Activated CD8-positive, alpha-beta memory T cell treated with anti-CD3 and anti-CD28 coated beads for 4 hours (primary cell): ENCODE data around the gene SPAG6.
A peak's percentile ranks its signal among the peaks of the same experiment; 100 is the strongest.
"Not testable (repeated sequence)": the region's sequence is repeated elsewhere in the genome, so short reads cannot be mapped to it uniquely, and the experiment has no call there.

Source experiments
- DNase-seq, 2 donors: peaks; one replicate each; pipeline ENCODE4 v3.0.0-alpha.2; 2020; ENCODE audit warnings: low read depth in 2 of 2

The SPAG6 gene

DNA sequence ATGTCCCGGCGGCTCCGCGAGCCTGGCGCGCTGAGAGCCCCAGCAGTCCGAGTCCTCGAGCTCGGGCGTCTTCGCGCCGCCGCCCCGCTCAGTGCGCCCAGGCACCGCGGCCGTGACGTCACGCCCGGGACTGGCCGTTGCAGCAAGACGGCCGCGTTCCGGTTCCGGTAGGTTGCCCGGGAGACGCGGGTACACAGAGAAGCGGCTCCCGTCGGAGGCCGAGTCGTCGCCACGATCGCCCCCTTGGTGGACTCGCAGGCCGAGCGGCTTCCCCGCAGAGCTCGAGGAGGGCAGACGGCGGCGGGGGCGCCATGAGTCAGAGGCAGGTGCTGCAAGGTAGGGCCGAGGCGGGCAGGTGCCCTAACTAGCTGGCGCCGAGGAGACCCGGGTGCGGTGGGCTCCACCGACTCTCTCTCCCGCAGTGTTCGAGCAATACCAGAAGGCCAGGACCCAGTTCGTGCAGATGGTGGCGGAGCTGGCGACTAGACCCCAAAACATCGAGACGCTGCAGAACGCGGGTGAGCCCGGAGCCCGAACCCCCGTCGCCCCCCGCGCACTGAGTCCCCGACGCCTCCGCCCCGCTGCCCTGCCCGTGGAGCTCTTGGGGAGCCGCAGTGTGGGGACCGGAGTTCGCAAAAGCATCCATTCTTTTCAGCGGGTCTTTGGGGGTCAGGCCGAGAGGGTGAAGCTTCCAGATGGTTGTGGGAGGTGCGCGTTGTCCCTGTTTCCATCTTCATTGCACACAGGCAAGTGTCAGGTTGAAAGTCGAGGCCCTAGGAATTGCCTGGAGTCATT lies at the start of gene SPAG6:
TSS of gene SPAG6 (plus strand) at position 196 of the 795 bp plus-strand sequence. CDS start at position 312, 116 bp downstream.
- DNase-seq: no peak

DNA sequence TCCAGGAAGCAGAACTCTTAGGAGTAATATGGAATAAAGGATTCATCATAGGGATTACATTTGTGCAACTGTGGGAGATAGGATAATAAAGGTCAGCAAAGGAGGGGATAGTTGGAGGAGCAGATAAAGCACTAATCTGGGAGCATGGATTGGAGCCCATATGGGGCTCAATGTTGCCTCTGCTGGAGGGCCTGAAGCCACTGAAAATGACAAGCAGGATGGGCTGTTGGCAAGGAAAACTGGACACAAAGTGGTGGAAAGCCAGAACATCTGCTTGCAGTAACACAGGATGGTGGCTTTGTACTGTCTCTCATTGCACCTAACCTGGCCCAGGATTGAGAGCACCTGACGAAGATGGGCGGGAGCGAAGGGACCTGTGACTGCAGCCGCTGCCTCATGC lies 44.1 kb upstream of the SPAG6 start:
- DNase-seq: no peak

DNA sequence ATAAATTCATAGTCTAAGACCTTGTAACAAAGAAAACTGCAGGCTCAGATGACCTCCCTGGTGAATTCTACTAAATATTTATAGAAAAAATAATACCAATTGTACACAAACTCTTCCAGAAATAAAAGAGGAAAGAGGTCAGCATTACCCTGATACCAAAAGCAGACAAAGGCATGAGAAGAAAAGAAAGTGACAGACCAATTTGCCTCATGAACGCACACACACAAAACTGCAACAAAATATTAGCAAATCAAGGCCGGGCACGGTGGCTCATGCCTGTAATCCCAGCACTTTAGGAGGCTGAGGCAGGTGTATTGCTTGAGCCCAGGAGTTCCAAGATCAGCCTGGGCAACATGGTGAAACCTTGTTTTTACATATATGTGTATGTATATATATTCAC lies 41.8 kb upstream of the SPAG6 start:
- no peak for DNase-seq

DNA sequence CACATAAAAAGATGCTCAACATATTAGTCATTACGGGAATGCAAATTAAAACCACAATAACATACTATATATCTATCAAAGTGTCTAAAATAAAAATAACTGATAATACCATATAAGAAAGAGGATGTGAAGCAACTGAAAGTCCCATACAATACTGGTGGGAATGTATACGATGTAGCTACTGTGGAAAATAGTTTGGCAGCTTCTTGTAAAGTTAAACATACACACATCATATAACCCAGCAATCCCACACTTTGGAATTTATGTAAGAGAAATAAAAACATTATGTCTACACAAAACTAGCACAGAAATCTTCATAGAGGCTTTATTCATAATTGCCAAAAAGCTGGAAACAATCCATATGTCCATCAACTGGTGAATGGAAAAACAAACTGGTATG lies 39.6 kb upstream of the SPAG6 start:
- DNase-seq: no peak

DNA sequence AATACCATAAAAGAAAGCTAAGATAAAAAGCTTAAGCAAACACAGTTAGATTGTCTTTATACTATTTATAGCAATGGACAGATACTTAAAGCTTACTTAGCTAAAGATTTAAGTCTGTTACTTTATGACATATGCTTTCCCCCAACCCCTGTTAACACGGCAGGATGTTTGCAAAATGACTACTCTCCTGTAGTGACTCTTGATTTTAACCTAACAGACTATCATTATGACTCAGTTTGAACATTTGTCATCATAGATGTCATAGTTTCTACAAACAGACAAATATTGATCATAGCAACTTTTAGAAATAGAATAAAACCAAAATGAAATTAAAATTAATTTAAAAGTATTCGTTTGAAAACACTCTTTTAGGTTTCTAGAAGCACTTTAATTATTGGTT lies 36.9 kb upstream of the SPAG6 start:
- DNase-seq: no peak

DNA sequence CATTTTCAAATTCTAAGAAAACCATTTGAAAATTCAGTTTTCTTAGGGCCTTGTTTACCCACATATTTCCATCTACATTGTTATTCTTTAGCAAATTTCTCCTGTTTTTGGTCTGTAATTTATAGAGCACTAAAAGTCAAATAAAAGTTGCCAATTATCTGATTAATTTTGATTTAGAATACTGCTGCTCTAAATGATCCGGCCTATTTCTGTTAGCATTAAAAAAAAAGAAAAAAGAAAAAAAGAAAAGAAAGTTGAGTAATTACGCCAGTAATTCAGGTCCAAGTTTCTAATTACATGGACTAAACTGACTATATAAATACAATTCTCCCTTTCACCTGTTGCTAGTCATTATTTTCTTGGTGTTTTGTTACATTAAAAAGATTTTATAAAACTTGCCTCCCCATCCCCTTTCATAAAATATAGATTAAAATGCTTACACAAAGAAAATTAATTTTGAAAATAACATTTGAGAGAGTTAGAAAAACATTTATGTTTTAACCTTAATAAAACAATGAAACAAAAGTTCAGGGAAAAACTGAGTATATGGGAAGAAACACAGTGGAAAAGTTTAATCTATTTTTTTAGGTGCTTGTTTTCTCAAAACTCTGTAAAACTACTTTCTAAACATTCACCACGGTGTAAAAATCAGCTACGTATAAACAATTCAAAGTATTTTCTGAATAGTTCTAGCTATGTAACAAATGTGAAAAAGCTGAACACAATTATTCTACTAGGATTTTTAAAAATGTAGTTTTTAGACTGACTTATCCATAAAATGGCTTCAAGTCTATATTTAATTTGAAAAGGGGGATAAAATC lies 35.9 kb upstream of the SPAG6 start:
- no peak for DNase-seq

DNA sequence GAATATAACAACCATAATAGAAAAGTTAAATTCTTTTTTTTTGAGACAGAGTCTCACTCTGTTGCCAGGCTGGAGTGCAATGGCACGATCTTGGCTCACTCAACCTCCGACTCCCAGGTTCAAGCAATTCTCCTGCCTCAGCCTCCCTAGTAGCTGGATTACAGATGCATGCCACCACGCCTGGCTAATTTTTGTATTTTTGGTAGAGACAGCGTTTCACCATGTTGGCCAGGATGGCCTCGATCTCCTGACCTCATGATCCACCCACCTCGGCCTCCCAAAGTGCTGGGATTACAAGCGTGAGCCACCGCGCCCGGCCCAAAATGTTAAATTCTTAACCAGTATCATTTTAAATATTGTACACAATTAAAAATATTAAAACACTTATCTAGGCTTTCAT lies 35.3 kb upstream of the SPAG6 start:
- DNase-seq: not testable (repeated sequence)

DNA sequence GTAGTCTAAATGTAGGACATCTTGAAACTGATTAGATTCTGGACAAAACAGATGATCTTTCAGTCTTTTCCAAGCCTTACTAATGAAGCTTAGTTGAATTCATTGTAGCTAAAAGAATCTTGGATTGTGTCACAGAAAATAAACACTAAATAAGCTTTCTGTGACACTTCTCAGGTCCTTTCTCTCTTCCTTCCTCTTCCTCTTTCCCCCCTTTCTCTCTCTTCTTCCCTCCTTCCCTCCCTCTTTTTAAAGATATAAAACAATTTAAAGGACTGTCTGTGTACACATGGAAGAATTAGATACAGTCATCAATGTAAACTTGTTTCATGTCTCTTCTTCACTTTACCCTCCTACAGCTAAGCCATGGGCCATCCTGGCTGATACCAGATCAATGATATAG lies 34.4 kb upstream of the SPAG6 start:
- DNase-seq: no peak

DNA sequence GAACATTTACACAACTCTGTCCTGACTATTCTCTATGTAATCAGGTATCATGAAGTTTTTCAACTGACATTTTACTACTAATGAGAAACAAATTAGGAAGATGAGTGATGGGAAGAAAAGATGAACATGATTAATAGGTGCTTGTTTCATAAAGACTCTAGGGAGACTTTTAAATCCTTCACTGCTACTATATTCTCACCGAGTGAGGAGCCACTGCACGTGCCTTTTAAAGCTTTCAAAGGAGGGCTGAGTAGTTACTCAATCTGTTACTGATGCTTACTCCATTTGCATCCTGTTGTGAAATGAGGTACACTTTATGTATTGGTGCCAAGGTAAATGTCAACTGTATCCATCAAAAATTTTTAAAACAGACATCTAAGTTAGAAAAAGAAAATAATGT lies 30.4 kb upstream of the SPAG6 start:
- no peak for DNase-seq

DNA sequence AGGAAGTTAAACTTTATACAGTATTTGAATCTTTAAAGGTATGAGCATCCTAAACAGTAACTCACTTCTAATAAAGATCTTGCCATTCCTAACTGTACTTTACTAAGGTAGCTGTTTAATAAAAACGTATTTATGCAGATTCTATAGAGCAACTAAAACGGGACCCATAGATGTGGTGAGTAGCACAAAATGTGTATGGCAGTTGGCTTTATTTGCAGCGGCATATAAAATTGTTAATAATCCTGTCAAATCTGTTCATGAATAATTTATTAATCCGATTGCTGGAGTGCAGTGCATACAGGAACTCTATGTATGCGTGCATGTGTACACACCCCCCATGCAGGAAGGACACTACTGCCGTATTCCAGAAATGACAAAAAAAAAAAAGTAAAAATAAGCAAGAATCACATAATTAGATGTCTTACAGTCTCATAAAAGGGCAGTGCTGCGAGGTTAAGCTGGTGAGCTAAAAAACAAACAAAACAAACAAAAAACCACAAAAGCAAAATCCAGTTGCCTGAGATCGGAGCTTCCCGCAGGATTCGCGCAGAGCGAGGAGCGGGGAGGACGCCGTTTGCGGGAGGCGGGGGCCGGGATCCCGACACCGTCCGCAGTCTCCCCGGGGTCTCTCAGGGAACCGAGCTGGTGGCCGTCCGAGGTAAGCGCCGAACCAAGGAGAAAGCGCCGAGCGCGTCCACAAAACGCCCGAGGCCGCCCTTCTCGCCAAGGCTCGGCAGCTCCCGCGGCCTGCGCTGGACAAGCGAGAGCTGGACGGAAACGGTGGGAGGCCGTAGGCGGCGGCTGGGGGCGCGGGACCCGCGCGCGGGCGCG lies 29.6 kb upstream of the SPAG6 start:
- DNase-seq: no peak

DNA sequence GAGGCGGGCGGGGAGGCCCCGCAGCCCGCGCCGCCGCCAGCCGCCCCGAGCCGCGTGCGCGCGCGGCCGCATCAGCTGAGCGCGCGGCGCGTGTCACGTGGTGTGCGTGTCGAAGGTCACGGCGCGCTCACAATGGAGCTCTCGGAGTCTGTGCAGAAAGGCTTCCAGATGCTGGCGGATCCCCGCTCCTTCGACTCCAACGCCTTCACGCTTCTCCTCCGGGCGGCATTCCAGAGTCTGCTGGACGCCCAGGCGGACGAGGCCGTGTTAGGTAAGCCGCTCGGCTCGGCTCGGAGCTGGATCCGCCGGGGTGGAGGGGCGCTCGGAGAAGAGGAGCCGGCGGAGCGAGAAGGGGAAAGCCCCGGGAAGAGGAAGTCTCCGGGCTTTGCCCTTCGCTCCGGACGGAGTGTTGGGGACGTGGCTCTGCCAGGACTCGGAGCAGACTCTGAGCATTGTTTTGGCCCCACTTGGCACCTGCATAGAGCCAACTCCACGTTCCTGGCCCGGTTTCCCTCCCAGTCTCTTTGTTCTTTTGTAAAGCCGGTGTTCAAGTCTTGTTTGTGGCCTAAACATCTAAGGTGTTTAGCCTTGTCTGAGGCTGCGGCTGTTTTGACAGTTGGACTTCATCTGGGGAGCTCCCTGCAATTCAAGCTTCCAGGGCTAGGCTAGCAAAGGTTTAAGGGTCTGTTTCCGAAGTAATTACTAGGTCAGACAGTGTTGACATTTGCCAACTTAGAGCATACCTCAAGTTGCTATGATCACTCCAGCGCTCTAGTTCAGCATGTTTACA lies 28.8 kb upstream of the SPAG6 start, which contains the start of gene COMMD3:
TSS of gene COMMD3 (plus strand) at position 103 of the 790 bp plus-strand sequence. CDS start at position 133, 30 bp downstream.
- DNase-seq: peak in 1 of 2 donors; percentile 56

DNA sequence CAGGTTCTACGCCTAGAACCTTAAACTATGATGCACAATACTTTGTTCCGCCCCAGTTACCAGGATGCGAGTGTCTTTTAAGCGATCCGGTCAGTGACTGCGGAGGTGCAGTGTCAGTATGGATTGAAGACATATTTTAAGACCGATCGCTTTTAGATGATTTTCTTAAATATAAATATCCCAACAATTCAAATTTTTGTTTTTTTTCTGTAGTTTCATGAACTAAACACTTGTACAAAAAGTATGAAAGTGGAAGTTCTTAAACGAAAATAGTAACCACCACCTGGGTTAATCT lies 28.3 kb upstream of the SPAG6 start:
- DNase-seq: no peak

DNA sequence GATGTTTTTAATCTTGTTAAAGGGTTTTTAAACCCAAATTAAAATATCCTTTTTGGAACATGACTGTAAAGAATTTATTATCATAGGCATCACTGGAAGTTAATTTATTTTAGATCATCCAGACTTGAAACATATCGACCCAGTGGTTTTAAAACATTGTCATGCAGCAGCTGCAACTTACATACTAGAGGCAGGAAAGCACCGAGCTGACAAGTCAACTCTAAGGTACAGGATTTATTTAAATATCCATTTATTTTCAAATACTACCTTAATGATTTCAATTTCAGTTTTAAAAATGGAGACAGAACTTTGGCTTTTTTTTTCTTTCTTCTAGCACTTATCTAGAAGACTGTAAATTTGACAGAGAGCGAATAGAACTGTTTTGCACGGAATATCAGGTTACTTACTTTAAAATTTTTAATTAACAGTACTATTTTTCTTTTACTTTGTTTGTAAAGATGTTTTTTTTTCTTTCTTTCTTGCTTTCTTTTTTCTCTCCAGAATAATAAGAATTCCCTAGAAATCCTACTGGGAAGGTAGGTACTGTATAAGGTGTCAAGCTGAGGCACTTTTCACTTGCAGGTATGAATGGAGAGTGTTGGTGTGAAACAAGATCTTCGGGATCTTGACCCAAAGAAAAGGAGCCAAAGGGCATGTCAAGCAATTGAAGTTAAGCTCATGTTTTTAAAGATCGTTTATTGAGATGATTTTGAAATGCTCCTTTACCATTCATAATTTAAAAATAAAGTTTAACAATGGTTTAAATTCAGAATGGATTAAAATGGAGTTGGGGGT lies 27.3 kb upstream of the SPAG6 start:
- DNase-seq: no peak

DNA sequence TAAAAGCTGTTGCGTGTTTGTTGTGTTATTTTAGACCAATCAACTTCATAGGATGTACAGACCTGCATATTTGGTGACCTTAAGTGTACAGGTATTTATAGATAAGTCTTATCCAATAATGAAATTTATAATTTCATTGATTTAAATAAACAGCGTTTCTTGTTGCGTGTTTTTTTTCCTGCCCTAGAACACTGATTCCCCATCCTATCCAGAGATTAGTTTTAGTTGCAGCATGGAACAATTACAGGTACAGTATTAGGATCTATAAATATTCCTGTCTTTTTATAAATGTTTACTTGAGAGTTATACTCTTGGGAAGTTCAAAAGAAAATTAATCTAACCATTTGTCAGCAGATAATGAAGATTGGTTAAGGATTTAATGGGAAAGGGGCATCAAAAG lies 26.5 kb upstream of the SPAG6 start:
- no peak for DNase-seq

DNA sequence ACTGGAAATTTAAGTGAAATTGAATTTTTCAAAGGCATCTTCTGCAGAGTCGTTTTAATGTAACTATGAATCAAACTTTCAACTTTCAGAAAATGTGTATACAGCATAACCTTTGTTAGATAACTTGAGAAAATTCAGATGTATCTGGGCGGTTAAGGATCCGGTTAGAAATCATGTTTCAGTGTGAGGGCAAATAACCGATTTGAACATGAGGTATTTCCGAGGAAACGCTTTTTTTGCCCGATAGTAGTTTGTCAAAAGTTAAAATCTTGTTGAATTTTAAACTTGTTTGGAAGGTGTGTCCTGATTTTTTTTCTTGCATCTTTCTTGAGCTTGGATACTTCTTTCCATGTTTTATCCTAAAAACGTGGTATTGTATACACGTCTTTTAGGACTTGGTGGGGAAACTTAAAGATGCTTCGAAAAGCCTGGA lies 25.7 kb upstream of the SPAG6 start:
- DNase-seq: no peak

DNA sequence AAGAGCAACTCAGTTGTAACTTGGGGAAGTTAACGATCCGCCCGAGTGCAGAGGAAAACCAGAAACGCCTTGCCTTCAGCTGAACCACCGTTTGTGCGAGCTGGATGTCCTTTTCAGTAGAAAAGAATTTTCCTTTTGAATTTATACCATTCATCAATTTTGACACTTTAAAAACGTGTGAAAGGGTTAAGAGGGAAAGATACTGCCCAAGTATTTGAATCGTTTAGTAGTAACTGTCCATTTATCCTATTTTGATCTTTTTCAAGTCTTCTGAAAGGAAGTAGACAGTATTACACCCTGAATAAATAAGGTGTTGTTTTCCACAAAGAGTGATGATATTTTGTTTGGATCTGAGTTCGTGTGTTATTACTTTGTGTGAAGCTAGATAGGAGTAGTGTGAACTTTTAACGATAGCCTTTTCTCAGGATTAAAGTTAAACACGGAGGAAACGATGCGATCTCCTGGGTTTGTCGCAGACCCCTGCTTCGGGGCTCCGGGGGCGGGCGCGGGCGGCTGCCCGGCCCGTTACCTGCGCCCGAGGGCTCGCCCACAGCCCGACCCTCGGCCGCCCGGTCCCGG lies 25.2 kb upstream of the SPAG6 start:
- no peak for DNase-seq

DNA sequence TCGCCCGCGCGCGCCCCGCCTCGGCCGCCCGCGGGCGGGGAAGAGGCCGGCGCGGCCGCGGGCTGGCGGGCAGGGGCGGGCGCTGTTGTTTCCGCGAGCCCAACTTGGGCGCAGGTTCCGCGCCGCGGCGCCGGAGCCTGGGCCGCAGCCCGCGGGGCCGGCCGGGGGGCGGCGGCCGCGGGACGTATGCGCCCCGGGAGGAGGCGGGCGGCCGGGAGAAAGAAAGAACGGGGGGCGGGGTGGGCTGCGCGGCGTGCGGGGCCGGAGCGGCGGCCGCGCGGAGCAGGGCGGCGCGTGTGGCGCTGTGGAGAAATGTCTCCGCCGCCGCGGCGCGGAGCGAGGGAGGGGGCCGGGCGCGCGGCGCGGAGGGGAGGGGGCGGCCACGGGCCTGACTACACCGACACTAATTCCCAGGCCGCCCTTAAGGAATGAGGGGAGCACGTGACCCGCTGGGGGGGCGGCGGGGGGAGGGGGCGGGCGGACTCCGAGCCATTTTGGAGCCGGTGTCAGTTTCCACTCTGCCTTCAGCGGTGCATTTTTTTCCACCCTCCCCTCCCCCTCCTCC lies 24.6 kb upstream of the SPAG6 start, which contains the start of gene BMI1:
TSS of gene BMI1 (plus strand) at position 509 of the 565 bp plus-strand sequence. CDS start 5,351 bp downstream, outside the sequence.
- DNase-seq: peak in 1 of 2 donors; percentile 45

DNA sequence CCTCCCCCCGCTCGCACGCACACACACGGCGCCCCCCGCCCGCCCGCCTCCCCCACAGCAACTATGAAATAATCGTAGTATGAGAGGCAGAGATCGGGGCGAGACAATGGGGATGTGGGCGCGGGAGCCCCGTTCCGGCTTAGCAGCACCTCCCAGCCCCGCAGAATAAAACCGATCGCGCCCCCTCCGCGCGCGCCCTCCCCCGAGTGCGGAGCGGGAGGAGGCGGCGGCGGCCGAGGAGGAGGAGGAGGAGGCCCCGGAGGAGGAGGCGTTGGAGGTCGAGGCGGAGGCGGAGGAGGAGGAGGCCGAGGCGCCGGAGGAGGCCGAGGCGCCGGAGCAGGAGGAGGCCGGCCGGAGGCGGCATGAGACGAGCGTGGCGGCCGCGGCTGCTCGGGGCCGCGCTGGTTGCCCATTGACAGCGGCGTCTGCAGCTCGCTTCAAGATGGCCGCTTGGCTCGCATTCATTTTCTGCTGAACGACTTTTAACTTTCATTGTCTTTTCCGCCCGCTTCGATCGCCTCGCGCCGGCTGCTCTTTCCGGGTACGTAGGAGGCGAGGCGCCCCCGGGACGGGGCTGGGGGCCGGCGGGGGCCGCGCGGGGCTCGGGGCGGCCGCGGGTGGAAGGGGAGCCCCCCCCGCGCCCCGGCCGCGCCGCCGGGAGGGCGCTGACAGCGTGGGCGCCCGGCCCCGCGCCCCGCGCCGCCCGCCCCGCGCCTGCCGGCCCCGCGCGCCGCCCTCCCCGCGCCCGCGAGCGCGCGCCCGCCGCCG lies 24.0 kb upstream of the SPAG6 start:
- peak; percentile 38 to 52 for DNase-seq
